ENCODE data around the gene CRIM1. TPM values are rescaled to one million over a fixed set of nuclear protein-coding genes. Genes with fewer than 3 reads are reported as not detected.
A peak's percentile ranks its signal among the peaks of the same experiment; 100 is the strongest.

CRIM1 gene
- polyA plus RNA-seq, 2 of the 4 experiments (the other 2 are of a cell fraction), result 127 to 208 TPM

DNA sequence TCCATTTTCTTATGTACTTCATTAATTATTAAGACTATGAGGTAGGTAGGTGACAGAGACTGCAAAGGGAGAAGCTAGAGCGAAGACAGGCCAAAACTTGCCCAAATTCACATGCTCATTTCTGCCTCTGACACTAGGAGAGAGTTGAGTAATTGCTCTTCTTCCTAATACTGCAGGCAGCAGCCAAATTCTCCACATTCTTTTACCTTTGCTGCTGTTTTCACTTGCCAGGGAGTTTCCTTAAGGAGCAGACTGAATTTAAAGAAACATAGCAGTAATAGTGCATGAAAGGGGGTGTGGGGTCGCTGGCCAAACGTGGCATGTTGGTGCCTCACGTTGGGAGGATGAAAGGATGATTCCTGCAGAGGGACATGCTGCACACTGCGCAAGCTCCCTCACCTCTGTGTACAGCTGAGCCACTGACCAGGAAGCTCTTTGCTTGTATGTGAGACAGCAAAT, 12.3 kb downstream of the CRIM1 start:
- H3K4me3 ChIP-seq, result peak overlapping the region; percentile 17
- ATAC-seq (peak; percentile 68 to 76), DNase-seq (ENCODE audit: low read depth in 1 of 2, low spot score in 1 of 2) (peak in 1 of 2 experiments; percentile 70), FAIRE-seq (peak; percentile 73)
- 3% methylated on average over 5 of the region's 5 CpGs for WGBS (ENCODE audit: missing lambda C conversion rate)
- POLR2A ChIA-PET, result interaction anchor here (1.2 to 3.0 kb wide), 3 partner anchors 10 to 118 kb away, joined by 3 to 9 read pairs (median 4); partner anchors contain the start of gene CRIM1
- CTCF ChIA-PET, result interaction anchor here (0.7 to 9.7 kb wide), 11 partner anchors 9 to 418 kb away, joined by 3 to 75 read pairs (median 4); no protein-coding TSS in a partner anchor
- peak overlapping the region; percentile 75 to 88 for H3K27ac ChIP-seq
- H3K9me3 ChIP-seq, result no peaks in the 10 kb centered on the region
- TF ChIP-seq, protein P1, sequence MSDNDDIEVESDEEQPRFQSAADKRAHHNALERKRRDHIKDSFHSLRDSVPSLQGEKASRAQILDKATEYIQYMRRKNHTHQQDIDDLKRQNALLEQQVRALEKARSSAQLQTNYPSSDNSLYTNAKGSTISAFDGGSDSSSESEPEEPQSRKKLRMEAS (IDR thresholded peaks at IDR 0.05), result peak; percentile 63
- no peak for TF ChIP-seq FOXS1 (CRISPR knock-in tag; IDR thresholded peaks at IDR 0.05)
- 0 out of 5 replicates have a peak, but pooled peaks of 1 of the 2 experiments have one; percentile 15 for TF ChIP-seq EP300 (IDR thresholded peaks at IDR 0.05)
- TF ChIP-seq GATA3 (IDR thresholded peaks at IDR 0.05; ENCODE audit: borderline replicate concordance), result peak; percentile 57; the same call in 1 of the 2 replicates
- TF ChIP-seq, protein P2, sequence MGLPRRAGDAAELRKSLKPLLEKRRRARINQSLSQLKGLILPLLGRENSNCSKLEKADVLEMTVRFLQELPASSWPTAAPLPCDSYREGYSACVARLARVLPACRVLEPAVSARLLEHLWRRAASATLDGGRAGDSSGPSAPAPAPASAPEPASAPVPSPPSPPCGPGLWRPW (IDR thresholded peaks at IDR 0.05), result no peak
- TF ChIP-seq JUN (IDR thresholded peaks at IDR 0.05), result peak; percentile 47 to 51; a peak in 3 of 5 replicates
- TF ChIP-seq CEBPB (IDR thresholded peaks at IDR 0.05), result peak in 1 of 2 experiments; percentile 79; a peak in 2 of 4 replicates
- TF ChIP-seq HOXA7 (CRISPR knock-in tag; IDR thresholded peaks at IDR 0.05), result peak; percentile 62; the same call in 1 of the 2 replicates
- peak overlapping the region; percentile 90 for H3K4me2 ChIP-seq
- peaks cover 100% of the 10 kb centered on the region for H3K4me1 ChIP-seq

DNA sequence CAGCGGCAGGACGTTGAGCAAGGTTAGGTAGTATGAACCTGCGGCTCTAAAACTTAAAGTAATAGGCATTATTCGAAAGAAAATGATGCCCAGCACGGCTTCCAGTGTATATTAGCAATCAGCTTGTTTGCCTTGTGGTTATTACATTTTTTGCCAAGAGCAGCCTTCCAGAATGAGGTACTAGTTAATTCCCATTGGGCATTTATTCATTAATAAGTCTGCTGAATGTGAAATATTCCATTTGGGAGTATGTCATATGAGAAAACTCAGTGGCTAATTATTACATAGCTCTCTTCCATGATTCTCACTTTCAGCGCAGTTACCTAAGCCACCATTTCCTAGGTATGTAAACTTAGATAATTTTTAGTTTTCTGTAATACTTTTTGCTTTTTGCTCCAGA, 12.9 kb downstream of the CRIM1 start:
- H3K4me2 ChIP-seq, result peak overlapping the region; percentile 90
- ATAC-seq, result 0 out of 6 replicates have a peak, but pooled peaks of 1 of the 2 experiments have one; percentile 6
- H3K4me1 ChIP-seq, result peaks cover 100% of the 10 kb centered on the region
- POLR2A ChIA-PET, result interaction anchor here (1.2 to 3.0 kb wide), 3 partner anchors 10 to 117 kb away, joined by 3 to 9 read pairs (median 4); partner anchors contain the start of gene CRIM1
- H3K27ac ChIP-seq, result peak overlapping the region; percentile 75 to 88
- peak overlapping the region; percentile 17 for H3K4me3 ChIP-seq
- CTCF ChIA-PET, result interaction anchor here (0.7 to 9.7 kb wide), 10 partner anchors 8 to 417 kb away, joined by 3 to 75 read pairs (median 5); no protein-coding TSS in a partner anchor
- H3K9me3 ChIP-seq, result no peaks in the 10 kb centered on the region
- FAIRE-seq, result no peak
- no peak for DNase-seq (ENCODE audit: low read depth in 1 of 2, low spot score in 1 of 2)
- TF ChIP-seq HOXA7 (CRISPR knock-in tag; IDR thresholded peaks at IDR 0.05) (peak; percentile 58; the same call in 1 of the 2 replicates), ESRRA (IDR thresholded peaks at IDR 0.05; ENCODE audit: borderline replicate concordance, low read length) (no peak), EHMT2 (IDR thresholded peaks at IDR 0.05; ENCODE audit: low read depth) (no peak)
- WGBS (ENCODE audit: missing lambda C conversion rate), result 14% methylated on average over 6 of the region's 6 CpGs

DNA sequence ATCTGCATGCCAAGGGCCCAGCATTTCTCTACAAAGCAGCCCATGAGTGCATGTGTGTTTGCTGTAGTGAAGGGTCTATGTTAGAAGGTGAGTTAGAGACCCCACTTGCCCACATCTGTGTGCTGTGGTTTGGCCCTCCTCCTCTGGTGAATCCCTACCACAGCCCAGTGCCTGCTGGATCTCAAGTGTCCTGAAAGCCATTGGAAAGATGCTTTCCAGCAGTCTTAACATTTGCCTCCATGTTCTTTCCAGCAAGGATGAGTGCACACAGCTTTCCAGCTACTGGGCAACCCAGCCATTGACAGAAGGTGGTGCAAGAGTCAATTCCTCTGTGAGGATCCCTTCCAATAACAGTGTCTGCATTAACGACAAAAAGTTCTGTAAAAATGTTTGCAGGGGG, 13.6 kb downstream of the CRIM1 start:
- ATAC-seq, result no peak
- no peak for FAIRE-seq
- POLR2A ChIA-PET, result interaction anchor here (3.0 kb wide), 1 partner anchor 14 kb away, joined by 9 read pairs; the partner anchor contains the start of gene CRIM1
- TF ChIP-seq, protein P3, sequence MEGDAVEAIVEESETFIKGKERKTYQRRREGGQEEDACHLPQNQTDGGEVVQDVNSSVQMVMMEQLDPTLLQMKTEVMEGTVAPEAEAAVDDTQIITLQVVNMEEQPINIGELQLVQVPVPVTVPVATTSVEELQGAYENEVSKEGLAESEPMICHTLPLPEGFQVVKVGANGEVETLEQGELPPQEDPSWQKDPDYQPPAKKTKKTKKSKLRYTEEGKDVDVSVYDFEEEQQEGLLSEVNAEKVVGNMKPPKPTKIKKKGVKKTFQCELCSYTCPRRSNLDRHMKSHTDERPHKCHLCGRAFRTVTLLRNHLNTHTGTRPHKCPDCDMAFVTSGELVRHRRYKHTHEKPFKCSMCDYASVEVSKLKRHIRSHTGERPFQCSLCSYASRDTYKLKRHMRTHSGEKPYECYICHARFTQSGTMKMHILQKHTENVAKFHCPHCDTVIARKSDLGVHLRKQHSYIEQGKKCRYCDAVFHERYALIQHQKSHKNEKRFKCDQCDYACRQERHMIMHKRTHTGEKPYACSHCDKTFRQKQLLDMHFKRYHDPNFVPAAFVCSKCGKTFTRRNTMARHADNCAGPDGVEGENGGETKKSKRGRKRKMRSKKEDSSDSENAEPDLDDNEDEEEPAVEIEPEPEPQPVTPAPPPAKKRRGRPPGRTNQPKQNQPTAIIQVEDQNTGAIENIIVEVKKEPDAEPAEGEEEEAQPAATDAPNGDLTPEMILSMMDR (IDR thresholded peaks at IDR 0.05), result no peak
- TF ChIP-seq POLR2AphosphoS2 (conservative IDR thresholded peaks at IDR 0.05; ENCODE audit: low read length) (no peak), PHF8 (IDR thresholded peaks at IDR 0.05; ENCODE audit: borderline replicate concordance, low read depth) (no peak), HOXB13 (CRISPR knock-in tag; IDR thresholded peaks at IDR 0.05; ENCODE audit: low read depth) (0 out of 2 replicates have a peak, but pooled peaks have one; percentile 54), JUN (IDR thresholded peaks at IDR 0.05) (0 out of 5 replicates have a peak, but pooled peaks of 1 of the 2 experiments have one; percentile 26)
- peak overlapping the region; percentile 17; the same call in 2 of the 3 replicates for H3K4me3 ChIP-seq
- DNase-seq (ENCODE audit: low read depth in 1 of 2, low spot score in 1 of 2), result no peak
- peak overlapping the region; percentile 75 to 88 for H3K27ac ChIP-seq
- peaks cover 100% of the 10 kb centered on the region for H3K4me1 ChIP-seq
- CTCF ChIA-PET, result interaction anchor here (0.8 to 9.7 kb wide), 12 partner anchors 8 to 416 kb away, joined by 3 to 75 read pairs (median 6); partner anchors contain the start of gene CRIM1
- WGBS (ENCODE audit: missing lambda C conversion rate), result 17% methylated on average over 1 of the region's 1 CpG
- no peaks in the 10 kb centered on the region for H3K9me3 ChIP-seq
- H3K4me2 ChIP-seq, result peak overlapping the region; percentile 90

DNA sequence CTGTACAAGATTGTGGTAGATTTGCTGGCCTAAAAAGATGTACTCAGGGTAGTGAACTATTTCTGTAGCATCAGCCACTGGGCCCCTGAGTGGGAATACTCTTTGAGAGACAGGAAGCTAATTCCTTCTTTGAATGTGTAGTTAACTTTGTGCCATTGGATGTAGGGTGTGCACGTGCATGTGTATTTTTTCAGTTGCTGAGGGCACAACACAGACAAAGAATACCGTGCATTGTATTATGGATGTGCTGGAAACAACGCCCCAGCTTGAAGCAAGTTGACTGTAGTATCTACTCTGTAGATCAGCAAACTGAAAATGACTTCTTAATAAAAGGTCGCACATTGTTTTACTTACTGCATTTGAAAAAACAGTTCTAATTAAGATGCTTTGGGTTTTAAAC, 14.1 kb downstream of the CRIM1 start:
- peak overlapping the region; percentile 75 to 88 for H3K27ac ChIP-seq
- CTCF ChIA-PET, result interaction anchor here (0.8 to 9.7 kb wide), 12 partner anchors 11 to 295 kb away, joined by 3 to 75 read pairs (median 4); partner anchors contain the start of gene CRIM1
- H3K4me2 ChIP-seq, result peak overlapping the region; percentile 90

More for the DNA sequence above, 14.1 kb downstream of the CRIM1 start:
- H3K4me3 ChIP-seq, result no peak overlapping the region
- no peak for FAIRE-seq
- DNase-seq (ENCODE audit: low read depth in 1 of 2, low spot score in 1 of 2), result no peak
- POLR2A ChIA-PET, result interaction anchor here (0.6 to 3.0 kb wide), 2 partner anchors 14 to 780 kb away, joined by 4 to 9 read pairs; partner anchors contain the start of gene CRIM1
- H3K4me1 ChIP-seq, result peaks cover 100% of the 10 kb centered on the region
- ATAC-seq, result no peak
- H3K9me3 ChIP-seq, result no peaks in the 10 kb centered on the region
- 37% methylated on average over 4 of the region's 4 CpGs for WGBS (ENCODE audit: missing lambda C conversion rate)
- TF ChIP-seq EP300 (IDR thresholded peaks at IDR 0.05) (no peak), HOXA7 (CRISPR knock-in tag; IDR thresholded peaks at IDR 0.05) (peak; percentile 40; the same call in 1 of the 2 replicates)
